SH-SY5Y (cell line): ENCODE measurements around the gene FRMD4A.

ENCODE experiments used
- GATA2 ChIP-seq: IDR thresholded peaks from 2 replicates; pipeline ENCODE4 v1.6.1; 2011; ENCODE audit warnings: mild to moderate bottlenecking, low read depth, low read length
- GATA3 ChIP-seq: IDR thresholded peaks from 2 replicates; pipeline ENCODE4 v1.6.1; 2011; ENCODE audit warnings: low read depth, mild to moderate bottlenecking, low read length, moderate library complexity

The FRMD4A gene

DNA sequence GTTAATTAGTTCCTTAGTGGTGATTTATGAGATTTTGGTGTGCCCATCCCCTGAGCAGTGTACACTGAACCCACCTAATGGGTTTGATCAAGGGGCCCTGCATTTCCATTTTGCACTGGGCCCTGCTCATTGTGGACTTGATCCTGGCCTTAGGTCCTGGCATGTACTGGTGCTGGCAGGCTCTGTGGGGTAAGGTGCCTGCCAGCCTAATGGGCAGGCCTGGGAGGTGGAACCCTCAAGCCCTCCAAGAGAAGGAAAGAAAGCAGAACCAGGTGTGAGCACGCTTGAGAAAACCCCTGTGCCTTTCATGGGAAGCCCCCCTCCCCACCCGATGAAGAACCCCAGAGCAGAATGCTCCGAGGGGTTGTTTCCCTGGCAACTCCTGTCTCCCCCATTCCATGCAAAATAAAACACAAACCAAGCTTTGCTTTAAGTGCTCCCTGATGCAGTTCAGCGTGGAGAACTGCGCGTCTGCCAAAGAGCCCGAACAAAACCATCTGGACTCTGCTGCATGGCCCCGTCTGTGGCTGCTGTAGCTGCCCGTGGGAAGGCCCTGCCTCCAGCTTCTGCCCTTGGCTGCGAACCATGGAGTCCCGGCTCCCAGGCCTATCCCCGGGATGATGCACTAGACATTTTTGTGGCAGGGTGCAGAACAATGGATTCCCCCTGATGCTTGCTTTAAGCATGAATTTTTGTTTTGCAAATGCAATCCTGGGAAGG is 620.6 kb downstream of the FRMD4A start:
- TF ChIP-seq GATA3 (no peak), GATA2 (no peak)

DNA sequence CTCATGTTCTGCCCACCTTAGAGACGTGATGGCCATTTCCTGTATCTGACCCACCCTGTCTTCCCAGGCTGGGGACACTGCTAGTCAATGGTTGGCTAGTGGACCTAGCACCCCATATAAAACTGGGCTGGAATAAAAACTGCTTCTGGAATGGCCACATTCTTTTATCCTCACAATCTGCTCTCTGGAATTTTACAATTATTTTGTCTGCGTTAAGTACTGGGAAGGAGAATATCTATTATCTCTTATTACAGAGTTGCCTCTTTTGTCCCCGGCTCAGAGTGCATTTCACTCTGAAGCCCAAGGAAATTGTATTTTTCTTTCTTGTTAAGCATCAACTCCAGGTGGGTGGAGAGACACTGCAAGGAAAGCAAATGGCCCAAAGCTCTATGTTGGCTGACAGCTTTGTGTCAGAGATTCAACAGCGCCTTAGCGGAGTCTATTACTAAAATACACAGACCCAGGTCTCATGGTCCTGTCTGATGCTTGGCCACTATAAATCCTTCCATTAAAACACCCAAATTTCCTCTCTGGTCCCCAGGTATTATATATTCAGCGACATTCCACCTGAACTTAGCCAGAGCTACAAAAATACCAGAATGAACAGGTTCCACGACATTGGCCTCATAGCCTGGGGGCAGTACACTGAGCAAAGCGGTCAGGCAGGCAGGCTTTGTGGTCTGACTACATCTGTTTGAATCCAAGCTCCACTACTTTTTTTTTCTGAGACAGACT is 622.3 kb downstream of the FRMD4A start:
- TF ChIP-seq GATA3 = no peak
- no peak for TF ChIP-seq GATA2

- TF ChIP-seq GATA3 (no peak), GATA2 (no peak)
Observed at GRCh38 chr10:13707156-13707881, 623.4 kb downstream of the FRMD4A start.

- no peak for TF ChIP-seq GATA3
- no peak for TF ChIP-seq GATA2
Observed at GRCh38 chr10:13706604-13707003, 624.1 kb downstream of the FRMD4A start.

- TF ChIP-seq GATA2 = no peak
- no peak for TF ChIP-seq GATA3
Observed at GRCh38 chr10:13706175-13706574, 624.5 kb downstream of the FRMD4A start.

DNA sequence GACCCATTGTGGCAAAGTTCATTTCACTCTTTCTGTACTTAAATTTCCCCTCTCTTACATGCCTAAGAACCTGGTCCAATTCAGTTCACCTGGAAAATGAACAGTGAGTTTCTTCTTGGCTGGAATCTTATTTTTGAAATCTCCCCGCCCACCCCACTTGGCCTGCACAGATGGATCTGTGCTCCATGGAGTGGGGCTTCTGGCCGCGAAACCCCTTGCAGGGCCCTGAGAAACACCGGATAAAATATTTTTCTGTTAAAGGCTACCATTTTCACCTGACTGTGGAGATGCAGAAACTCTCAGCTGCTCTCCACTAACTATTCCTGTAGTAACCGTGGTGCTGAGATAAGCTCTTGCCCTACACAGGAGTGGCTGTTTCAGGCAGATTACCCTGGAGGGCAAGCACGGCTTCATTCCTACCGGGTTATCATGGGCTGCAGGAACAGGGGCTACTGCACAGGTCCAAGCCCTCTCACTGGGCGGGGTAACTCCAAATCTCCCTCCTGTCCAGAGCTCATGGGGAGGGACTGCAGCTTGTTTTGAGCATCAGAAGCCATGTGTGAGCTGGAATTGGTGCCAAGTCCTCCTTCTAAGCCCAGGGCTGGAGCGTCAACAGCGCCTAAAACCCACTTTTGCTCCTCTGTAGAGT is 625.1 kb downstream of the FRMD4A start:
- TF ChIP-seq GATA3 (no peak), GATA2 (no peak)

DNA sequence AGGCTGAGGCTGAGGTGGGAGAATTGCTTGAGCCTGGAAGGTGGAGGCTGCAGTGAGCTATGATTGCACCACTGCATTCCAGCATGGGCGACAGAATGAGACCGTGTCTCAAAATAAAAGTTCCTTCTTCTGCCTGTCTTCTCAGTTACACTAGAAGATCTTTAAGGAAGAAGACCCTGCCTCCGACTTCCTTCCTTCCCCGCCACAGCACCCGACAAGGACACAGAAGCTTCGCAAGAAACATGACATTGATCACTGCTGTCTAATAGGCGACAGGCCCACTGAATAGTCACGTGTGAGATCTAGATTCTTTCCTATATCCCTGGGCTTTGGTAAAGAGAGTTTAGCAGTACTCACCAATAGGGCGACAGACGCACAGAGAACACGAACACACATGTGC is 625.8 kb downstream of the FRMD4A start:
- TF ChIP-seq GATA2 (no peak), GATA3 (no peak)

- TF ChIP-seq GATA2 (no peak), GATA3 (no peak)
Observed at GRCh38 chr10:13703997-13704536, 626.7 kb downstream of the FRMD4A start.

GRCh38 chr10:13703101-13703818 is 627.5 kb downstream of the FRMD4A start:
- peak; percentile 20; the same call in 1 of the 2 replicates for TF ChIP-seq GATA2
- TF ChIP-seq GATA3 = no peak

GRCh38 chr10:13701157-13701919 is 629.4 kb downstream of the FRMD4A start:
- TF ChIP-seq GATA3 (no peak), GATA2 (no peak)

DNA sequence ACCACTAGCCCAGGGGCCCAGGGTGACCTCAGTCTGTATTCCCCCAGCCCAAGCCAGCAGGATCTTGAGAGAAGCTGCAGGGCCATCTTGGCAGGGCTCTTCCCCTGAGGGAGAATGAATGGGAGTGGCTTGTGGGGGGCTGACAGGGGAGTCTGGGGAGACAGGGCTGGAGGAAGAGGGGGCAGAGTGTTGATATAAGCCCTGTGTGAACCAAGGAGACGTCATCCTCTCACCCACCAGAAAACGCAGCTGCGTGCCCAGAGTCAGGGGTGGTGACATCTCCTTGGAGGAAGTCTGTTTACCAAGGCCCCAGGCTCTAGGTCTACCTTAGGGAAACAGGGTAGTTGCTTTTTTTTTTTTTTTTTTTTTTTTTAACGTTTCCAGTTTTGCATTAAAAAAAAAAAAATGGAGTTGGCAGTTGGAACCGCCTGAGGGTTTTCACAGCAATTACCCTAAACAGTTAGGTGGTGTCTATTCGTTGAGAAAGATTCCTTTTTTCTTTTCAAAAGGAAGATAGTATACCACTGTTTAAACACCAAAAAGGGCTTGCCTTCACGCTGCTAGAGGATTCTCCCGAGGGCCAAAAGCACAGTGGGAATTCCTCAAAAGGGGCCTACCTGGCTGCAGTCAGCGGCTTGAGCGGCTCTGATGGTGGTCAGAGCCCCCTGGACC is 630.1 kb downstream of the FRMD4A start:
- no peak for TF ChIP-seq GATA2
- no peak for TF ChIP-seq GATA3

GRCh38 chr10:13699216-13699615 is 631.5 kb downstream of the FRMD4A start:
- TF ChIP-seq GATA3 (no peak), GATA2 (no peak)

GRCh38 chr10:13698217-13698616 is 632.5 kb downstream of the FRMD4A start:
- TF ChIP-seq GATA3 (no peak), GATA2 (no peak)
